HPDE6-E6E7 (cell line): ENCODE data around the gene CAMK1D.
"Not testable (repeated sequence)": the region's sequence is repeated elsewhere in the genome, so short reads cannot be mapped to it uniquely, and the experiment has no call there.

Experiments used
- DNase-seq: peaks from one replicate; pipeline ENCODE4 v3.0.0; 2011; ENCODE audit warnings: missing footprints; ENCODE audit errors: extremely low spot score

CAMK1D gene

DNA sequence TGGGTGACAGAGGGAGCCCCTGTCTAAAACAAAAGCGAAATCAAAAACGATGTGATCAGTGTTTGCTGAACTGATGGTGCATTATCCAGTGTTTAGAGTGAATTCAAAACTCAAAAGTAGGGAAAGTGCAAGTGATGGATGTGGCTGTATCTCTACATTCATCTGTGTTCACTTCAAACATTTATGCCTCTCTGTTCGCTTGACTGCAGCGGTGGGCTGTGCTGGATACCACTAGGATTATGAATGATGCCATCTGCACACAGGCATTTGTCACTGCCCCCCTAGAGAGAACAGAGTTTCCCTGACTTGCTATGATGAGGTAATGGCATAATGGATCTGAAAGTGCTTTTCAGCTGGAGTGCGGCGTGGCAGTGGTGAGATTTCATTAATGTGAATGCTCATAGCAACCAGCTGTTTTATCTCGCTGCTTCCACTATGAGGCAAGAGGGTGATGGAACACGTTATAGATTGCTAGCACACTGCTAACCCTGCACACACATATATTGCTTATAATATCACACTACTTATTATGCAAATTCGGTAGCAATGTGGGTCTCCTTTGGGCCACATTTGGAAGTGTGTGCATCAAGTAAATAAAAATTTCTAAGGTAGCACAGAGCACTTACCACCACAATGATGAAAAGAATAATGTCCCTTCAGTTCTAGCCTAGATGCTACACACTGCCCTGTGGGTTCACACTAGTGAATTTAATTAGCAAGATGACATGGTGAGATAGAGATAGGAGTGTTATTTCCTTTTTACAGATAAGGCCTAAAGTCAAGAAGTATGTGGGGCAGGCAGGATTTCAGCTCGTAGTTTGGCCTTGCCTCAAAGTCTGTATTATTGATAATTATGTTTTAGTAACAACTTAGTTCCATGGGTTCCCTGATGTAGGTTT is 164.7 kb downstream of the CAMK1D start:
- DNase-seq: no peak

DNA sequence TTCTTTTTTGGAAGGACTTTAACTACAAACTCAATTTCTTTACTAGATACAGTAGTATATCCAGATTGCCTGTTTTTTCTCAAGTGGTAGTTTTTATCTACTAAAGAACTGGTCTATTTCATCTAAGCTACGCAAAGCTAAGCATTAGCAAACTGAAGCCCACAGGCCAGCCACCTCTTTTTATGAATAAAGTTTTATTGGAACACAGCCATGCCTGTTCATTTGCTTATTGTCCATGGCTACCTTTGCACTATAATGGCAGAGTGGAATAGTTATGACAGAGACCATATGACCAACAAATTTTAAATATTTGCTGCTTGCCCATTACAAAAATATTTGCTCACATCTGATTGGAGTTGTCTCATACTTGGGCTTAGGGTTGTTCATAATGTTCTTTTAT is 168.7 kb downstream of the CAMK1D start:
- no peak for DNase-seq

DNA sequence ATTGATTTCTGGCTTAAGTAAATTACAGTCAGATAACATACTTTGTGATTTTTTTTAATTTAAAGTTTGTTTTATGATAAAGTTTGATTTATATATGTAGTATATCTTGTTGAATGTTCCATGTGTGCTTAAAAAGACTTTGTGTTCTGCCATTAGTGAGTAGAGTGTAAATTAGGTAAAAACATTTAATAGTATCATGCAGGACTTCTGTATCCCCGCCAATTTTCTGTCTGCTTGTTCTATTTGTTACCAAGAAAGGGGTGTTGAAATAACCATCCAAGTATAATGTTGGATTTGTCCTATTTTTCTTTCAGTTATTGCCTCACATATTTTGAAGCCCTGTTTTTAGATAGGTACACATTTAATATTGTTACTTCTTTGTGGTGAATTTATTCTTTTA is 172.1 kb downstream of the CAMK1D start:
- no peak for DNase-seq

DNA sequence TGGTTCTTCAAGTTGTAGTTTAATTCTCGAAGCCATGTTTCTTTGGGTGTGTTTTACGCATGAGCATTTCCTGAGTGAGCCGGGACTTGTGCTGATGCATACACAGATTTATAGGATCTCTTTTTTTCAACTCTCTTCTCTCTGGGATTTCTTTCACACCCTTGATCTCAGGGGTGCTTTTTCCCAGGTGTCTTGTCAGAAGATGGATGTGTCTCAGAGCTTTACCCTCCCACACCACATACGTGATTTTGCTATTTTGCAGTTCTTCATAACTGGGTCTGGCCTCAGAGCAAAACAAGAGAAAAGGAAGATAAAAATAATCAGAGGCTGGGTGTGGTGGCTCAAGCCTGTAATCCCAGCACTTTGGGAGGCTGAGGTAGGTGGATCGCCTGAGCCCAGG is 177.0 kb downstream of the CAMK1D start:
- no peak for DNase-seq

DNA sequence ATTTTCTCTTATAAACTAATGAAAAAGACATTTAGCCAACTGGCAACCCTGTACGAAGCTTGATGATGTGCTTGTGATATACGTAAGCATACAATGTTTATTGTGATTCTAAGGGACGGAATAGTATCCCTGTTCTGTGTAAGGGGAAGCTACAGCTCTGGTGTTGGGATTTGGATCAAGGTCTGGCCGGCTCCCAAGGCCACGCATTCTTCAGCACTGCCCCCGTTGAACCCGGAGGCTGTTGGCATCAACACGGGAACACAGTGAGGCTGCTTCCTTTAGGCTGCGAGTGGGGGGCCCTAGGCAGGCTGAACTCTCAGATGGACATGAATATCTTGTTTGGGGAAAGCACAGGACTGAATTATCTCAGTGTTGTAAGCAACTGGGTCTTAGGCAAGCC is 180.6 kb downstream of the CAMK1D start:
- no peak for DNase-seq

DNA sequence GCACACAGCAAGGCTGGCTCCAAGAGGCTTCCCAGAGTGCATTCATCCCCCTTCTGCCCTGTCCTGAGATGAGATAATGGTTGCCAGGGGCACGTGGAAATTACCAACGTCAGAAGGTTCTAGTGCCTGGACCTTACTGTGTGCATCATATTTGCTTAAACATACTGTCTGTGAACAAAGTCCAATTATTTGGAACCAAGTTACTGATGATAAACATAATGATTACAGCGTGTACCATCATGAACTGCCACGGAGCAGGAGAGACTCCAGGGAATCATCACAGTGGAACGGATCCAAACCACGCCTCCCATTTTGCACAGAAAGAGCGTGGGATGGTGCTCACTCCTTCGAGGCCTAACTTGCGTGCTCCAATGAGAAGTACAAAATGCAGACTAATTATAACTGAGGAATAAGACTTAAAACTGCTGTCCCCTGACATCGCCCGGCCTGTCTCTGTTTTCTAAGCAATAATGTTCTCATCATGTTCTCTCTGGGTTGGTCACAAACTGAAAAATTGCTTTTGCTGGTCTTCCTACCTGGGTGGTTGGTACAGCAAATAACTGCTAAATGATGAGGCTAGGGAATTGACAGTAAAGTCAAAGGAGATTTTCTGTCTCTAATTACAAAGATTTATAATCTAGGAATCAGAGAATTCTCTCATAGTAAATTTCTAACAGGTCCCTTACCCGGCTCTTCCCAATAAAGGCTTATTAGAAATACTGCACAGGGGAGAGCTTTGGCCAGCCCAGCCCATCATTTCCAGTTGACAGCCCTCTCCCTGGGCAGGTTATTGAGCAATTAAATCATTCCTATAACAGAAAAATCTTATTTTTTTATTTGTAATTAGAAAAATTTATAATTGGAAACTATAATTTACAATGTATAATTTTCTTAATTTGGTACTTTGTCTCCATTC is 182.2 kb downstream of the CAMK1D start:
- DNase-seq: no peak

DNA sequence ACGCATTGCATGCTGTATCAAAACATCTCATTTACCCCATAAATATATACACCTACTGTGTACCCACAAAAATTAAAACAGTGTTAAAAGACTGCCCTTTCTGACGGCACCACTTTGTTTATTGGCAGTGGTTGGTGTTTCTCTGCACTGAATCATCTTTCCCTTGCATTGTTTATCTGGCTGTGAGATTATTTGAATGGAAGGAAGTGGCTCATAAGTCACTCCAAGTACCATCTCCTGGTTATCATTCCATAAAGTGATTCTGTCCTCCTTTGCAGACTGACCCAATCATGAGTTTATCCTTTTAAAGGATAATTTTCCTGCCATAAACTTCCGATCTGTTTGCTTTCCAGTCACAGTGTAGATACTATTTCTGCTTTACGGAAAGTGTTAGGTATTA is 183.8 kb downstream of the CAMK1D start:
- DNase-seq: no peak

DNA sequence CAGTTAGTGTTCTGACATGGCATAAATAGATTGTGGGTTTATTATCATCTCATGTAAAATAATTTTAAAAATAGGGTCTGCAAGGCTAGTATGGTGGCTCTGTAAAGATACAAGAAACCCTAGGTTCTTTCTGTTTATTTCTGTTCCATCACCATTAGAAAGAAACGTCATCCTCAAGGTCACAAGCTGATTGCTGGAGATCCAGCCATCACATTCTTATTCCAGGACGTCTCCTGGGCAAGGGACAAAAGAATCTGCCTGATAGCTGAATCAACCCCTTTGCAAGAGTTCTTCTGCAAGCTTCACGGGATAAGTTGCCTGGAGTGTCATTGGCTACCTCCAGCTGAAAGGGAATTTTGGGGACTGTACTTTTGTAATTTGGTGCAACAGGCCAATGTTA is 184.4 kb downstream of the CAMK1D start:
- DNase-seq: no peak

DNA sequence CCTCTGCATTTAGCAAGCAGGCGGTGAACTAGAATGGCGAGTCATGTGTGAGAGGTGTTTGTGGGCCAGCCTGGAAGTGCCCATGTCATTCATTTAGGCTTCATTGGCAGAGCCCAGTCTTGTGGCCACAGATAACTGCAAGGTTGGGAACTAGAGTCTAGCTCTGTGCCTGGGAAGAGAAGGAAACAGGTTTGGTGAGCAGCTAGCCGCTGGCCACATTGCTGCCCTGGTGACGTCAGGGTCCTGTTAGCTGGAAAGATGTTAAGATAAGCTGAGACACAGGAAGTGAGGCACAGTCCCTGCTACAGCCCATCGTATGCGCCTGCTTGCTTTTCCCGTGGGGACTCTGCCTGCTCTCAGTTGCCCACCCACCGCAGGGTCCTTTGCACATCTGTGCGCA is 185.5 kb downstream of the CAMK1D start:
- DNase-seq: no peak

DNA sequence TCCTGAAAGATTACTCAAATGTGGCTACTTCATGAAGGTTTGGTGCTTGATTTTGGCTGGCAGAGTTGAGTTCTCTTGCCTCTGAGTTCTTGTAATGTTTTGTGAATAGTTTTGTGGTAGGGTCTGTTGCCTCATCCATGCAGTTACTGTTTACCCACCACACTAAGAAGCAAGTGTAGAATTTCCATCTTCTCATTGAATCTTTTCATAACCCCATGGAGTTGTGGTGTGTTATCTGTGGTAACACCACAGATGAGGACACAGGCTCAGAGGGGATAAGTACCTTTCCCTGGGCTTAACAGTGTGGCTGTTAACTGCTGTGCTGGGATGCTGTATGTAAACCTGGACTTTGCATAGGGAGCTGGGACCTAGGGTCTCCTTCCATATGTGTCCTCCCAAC is 186.3 kb downstream of the CAMK1D start:
- no peak for DNase-seq

DNA sequence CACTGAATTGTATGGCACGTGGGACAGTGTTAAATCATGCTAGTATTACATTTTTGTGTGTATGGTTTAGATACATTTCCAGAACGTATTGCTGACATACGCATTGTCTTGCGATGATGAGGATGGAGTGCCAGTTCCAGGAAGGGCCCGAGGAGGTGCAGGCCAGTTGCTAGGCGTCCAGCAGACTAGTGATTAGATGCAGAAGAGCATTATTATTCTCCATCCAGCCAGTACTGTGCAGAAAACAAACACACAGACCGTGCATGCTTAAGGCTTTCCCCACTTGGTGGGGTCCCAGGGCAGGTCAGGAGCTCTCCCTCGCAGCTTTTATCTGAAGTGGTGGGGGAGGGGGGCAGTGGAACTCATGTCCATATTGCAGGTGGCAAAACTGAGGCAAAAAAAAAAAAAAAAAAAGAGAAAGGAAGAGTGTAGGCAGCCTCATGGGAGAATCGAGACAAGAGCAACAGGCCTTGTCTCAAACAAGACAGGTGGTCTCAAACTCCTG is 189.2 kb downstream of the CAMK1D start:
- DNase-seq: no peak

DNA sequence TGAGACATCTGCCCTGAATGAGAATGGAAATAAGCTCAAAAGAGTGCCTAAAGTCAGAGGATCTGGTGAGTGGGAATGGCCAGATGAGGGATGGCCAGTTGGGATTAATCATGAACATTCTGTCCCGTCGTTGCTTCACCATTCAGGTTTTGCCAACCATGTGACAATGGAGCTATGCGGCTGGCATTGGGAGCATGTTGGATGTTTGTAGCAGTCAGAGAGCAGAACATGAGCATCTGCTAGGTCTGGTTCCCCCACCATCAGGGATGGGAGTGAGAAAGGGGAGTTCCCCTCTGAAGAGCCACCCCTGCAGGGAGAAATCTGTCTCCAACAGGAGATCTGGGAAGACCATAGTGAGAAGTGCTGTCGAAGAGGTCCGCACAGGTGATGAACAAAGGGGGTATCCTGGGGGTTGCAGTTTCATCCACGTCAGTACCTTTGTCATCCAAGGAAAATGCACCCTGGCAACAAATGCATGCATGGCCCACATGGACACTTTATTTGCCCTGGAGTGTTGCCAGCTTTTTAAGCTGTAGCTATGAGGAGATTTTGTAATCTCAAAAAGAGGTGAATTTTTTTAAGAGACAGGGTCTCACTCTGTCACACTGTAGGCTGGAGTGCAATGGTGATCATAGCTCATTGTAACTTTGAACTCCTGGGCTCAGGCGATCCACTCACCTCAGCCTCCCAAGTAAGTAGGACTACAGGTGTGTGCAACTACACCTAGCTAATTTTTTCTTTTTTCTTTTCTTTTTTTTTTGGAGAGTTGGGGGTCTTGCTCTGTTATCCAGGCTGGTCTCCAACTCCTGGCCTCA is 190.2 kb downstream of the CAMK1D start:
- DNase-seq: no peak

DNA sequence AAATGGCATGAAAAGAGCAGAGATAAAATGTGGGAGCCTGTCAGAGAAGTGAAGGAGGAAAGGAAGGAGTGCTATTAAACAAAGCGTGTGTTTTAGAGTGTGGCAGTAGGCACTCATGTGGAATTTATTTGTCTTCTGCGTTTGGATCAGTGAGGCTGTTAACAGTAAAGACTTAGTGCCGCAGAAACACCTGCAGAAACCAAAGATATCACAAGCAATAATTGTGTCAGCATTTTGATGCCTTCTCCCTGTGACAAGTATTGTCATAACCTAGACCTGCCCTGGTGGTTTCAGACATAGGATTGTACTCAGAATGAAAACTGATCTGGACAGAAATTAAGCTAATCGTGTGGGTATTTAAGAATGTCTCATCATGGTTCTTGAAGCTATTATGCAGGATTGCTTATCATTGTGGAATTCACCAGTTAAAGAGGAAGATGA is 191.0 kb downstream of the CAMK1D start:
- no peak for DNase-seq

DNA sequence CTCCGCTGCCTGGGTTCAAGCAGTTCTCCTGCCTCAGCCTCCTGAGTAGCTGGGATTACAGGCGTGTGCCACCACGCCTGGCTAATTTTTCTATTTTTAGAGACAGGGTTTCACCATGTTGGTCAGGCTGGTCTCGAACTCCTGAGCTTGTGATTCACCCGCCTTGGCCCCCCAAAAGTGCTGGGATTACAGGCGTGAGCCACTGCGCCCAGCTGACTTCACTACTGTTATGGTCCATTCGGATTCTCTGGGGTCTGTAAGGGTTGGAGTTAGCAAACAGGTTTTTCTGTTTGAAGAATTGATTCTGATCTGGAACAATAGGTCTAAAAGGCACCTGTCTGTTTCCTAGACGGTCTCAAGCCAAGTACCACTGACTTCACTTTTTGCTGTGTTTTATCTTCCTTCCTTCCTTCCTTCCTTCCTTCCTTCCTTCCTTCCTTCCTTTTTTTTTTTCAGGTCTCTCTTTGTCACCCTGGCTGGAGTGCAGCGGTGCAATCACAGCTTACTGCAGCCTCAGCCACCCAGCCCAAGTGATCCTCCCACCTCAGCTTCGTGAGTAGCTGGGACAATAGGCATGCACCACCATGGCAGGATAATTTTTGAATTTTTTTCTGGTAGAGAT is 192.2 kb downstream of the CAMK1D start:
- DNase-seq: no peak

DNA sequence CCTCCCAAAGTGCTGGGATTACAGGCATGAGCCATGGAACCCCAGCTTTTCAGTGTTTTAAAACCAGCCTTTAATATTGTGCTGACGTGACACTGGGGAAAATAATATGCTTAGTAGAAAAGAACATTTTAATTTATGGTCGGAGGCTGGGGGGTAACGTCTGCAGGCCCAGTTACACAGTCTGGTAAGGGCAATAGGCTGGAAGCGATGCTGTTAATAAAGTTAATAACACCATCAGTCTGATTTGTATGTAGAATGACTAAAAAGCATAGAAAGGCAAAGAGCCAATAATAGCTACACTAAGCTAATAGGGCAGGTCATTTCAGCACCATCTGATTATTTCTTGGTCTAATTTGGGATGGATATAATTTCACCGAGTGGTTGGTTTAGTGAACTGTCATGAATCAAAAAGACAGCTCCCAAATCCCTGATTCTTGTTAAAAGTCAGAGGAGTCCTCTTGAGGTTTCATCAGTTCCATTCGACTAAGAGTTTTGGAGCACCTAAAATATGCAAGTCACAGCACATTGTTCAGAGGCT is 192.9 kb downstream of the CAMK1D start:
- no peak for DNase-seq

DNA sequence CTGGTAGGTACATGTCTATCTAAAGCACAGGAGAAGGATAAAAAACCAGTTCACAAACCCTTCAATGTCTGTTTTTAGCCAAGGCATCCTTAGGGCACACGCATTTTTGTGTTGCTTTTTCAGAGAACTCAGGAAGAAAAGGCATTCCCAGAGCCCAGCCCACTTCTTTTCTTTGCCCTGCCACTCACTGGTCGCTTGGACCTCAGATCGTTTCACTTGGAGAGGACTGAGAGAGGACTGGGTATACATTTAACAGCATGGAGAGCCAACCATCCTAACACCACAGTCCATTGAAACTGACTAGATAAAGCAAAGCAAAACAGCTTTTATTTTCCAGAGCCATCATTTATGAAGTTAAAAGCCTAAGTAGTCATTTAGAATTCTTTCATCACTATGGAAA is 194.2 kb downstream of the CAMK1D start:
- no peak for DNase-seq

DNA sequence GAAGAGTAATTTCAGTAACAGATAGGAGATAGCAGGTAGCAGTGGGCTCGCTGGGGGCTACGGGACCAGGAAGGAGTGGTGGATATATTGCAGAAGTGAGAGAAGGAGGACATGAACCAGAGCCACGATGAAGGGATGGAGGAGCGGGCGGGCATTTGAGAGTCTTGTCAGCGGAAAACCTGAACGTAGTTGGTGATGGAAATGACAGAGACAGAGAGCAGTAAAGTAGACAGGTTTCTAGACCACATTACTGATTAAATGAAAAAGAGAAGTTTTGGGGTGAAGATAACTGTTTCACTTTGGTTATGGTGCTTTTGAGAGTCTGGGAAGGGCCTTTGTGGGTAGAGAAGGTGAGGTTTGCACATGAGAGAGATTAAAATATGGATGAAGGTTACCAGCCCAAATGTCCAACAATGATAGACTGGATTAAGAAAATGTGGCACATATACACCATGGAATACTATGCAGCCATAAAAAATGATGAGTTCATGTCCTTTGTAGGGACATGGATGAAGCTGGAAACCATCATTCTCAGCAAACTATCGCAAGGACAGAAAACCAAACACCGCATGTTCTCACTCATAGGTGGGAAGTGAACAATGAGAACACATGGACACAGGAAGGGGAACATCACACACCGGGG is 196.9 kb downstream of the CAMK1D start:
- not testable (repeated sequence) for DNase-seq

DNA sequence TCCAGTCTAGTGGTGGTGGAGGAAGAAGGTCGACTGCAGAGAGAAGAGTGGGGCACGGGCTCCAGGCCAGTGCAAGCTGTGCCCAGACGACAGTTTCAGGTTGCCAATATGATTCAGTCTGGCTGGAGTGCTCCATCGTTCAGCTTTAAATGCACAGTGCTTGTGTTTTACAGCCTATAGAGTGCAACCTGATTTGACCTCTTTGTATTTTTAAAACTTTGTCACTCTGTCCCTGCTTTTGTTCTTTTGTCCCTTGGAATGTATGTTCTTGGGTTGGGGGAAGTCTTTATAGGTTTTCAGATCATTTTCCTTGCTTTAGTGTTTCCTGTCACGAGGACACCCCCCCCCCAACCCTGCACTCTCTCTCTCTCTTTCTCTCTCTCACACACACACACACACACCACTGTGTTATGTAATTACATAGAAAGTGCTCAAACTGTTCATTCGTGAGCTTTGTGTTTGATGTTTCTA is 198.0 kb downstream of the CAMK1D start:
- no peak for DNase-seq

DNA sequence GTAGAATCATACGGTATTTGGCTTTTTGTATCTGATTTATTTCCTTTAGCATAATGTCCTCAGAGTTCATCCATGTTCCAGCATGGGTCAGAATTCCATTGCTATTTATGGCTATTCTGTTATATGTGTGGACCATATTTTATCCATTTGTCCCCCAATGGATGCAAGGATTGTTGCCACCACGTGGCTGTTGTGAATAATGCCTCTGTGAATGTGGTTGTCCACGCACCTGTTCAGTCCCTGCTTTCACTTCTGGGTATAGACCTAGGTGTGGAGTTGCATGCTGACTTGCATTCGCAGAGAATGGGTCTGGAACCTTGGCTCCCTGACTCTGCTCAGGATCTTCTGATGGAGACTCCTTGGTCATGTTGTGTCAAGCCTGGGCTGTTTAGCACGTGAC is 199.9 kb downstream of the CAMK1D start:
- no peak for DNase-seq

DNA sequence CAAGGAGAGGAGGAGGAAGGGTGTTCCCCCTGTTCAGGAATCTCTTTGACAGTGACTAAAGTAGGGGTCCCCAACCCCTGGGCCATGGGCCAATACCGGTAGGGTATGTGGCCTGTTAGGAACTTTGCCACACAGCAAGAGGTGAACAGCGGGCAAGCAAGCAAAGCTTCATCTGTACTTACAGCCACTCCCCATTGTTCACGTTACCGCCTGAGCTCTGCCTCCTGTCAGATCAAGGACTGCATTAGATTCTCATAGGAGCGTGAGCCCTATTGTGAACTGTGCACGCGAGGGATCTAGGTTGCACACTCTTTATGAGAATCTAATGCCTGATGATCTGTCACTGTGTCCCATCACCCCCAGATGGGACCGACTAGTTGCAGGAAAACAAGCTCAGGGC is 201.6 kb downstream of the CAMK1D start:
- DNase-seq: no peak
